ENCODE measurements around the gene AGRN. TPM values are rescaled to one million over a fixed set of nuclear protein-coding genes. Genes with fewer than 3 reads are reported as not detected.

The AGRN gene
- total RNA-seq, 1 experiment from 2014 or later: 134 TPM

GRCh38 chr1:1093610-1093943 lies 73.7 kb downstream of the AGRN start:
- BruUV-seq (replicated peaks): no TSS peak

More at GRCh38 chr1:1093610-1093943, 73.7 kb downstream of the AGRN start:
- no peaks in the 10 kb centered on the region for H3K9me2 ChIP-seq (ENCODE audit: insufficient read depth)
- no peak overlapping the region for H2AFZ ChIP-seq (ENCODE audit: low read depth, low read length, poor library complexity, severe bottlenecking)
- no peak overlapping the region for H3K9ac ChIP-seq (ENCODE audit: low read length)
- no peaks in the 10 kb centered on the region for H3K27me3 ChIP-seq (ENCODE audit: insufficient read depth, low read length)
- ATAC-seq (no peak), DNase-seq (ENCODE audit: low read depth, low spot score) (no peak)
- POLR2A ChIA-PET: no interaction called here
- RAD21 ChIA-PET (ENCODE audit: low non-redundant PET in 1 of 2, low total read pairs in 2 of 2, uncharacterized antibody in 2 of 2, unreplicated experiment in 2 of 2): no interaction called here
- H3K4me3 ChIP-seq (replicated peaks in 1 of 2; ENCODE audit: low read depth in 1 of 2, low read length in 2 of 2): no peak overlapping the region
- H3K79me2 ChIP-seq (ENCODE audit: insufficient read depth, low read length): no peaks in the 10 kb centered on the region
- H3K27ac ChIP-seq (ENCODE audit: low read depth, low read length): no peak overlapping the region
- no peak for TF ChIP-seq CEBPB (IDR thresholded peaks at IDR 0.05; ENCODE audit: low read depth)
- no peak for TF ChIP-seq ELF1 (IDR thresholded peaks at IDR 0.05; ENCODE audit: borderline replicate concordance, low read depth)
- TF ChIP-seq JUND (IDR thresholded peaks at IDR 0.05): no peak
- no peak for TF ChIP-seq EGR1 (IDR thresholded peaks at IDR 0.05; ENCODE audit: low read depth)
- TF ChIP-seq SP1 (IDR thresholded peaks at IDR 0.05; ENCODE audit: low read depth): no peak
- no peak for TF ChIP-seq CBX3 (IDR thresholded peaks at IDR 0.05; ENCODE audit: low read depth)
- TF ChIP-seq SRF (IDR thresholded peaks at IDR 0.05; ENCODE audit: low read depth): no peak
- no peak for TF ChIP-seq ATF3 (IDR thresholded peaks at IDR 0.05)
- no peak for TF ChIP-seq REST (IDR thresholded peaks at IDR 0.05; ENCODE audit: low read depth)
- TF ChIP-seq MAX (IDR thresholded peaks at IDR 0.05): no peak
- TF ChIP-seq TCF7L2 (IDR thresholded peaks at IDR 0.05; ENCODE audit: borderline replicate concordance, extremely low read depth, insufficient read depth, insufficient read length): no peak
- TF ChIP-seq ZFX (IDR thresholded peaks at IDR 0.05): no peak
- TF ChIP-seq POLR2AphosphoS5 (IDR thresholded peaks at IDR 0.05; ENCODE audit: low read depth, low read length): no peak
- TF ChIP-seq ZBTB33 (IDR thresholded peaks at IDR 0.05; ENCODE audit: extremely low read depth, insufficient replicate concordance, low read length): no peak
- no peak for TF ChIP-seq POLR2A (IDR thresholded peaks at IDR 0.05; ENCODE audit: borderline replicate concordance, extremely low read depth, insufficient read depth, insufficient read length)
- TF ChIP-seq EZH2 (IDR thresholded peaks at IDR 0.05): no peak
- intact Hi-C loops (cut with micrococcal nuclease): no loop called here
- CTCF ChIA-PET: no interaction called here
- no peak overlapping the region for H3K4me2 ChIP-seq (ENCODE audit: low read length)
- H4K20me1 ChIP-seq (ENCODE audit: insufficient read depth): no peaks in the 10 kb centered on the region
- H3K9me3 ChIP-seq (ENCODE audit: control insufficient read depth in 1 of 2, insufficient read depth in 1 of 2, low read depth in 1 of 2, low read length in 2 of 2): no peaks in the 10 kb centered on the region
- no peaks in the 10 kb centered on the region; a peak in 1 of 4 replicates for H3K4me1 ChIP-seq (ENCODE audit: control insufficient read depth in 1 of 2, insufficient read depth in 2 of 2, low read length in 2 of 2)
- no peaks in the 10 kb centered on the region for H3K36me3 ChIP-seq (ENCODE audit: control insufficient read depth in 1 of 2, insufficient read depth in 2 of 2, low read length in 2 of 2)

Measured in HCT116 (cell line).